ENCODE results near the gene ZSCAN21. TPM values are rescaled to one million over a fixed set of nuclear protein-coding genes. Genes with fewer than 3 reads are reported as not detected.

ZSCAN21 gene
- total and polyA plus RNA-seq, 2 donors (not counting 3 experiments of a cell fraction or from before 2014, with no cell fraction given), result 7.4 to 7.7 TPM

DNA sequence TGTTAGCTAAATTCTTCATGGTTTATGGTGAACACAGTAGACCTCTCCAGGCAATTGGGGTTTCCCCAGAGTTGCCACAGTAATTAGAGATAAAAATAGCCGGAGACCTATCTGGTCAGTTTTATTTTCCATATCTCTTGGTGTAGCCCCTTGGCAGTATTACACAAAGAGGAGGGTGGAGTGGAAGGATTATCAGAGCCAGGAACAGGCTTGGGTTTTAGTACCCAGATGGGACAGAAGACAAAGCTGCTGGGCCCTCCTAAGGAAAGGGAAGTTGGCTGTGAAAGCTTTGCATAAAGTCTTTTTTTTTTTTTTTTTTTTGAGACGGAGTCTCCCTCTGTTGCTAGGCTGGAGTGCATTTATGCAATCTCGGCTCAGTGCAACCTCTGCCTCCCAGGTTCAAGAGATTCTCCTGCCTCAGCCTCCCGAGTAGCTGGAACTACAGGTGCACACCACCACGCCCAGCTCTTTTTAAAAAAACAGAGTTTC, 9.7 kb downstream of the ZSCAN21 start:
- Histone ChIP-seq H2AFZ (ENCODE audit: low read depth, low read length) (no peak overlapping the region), H3K4me2 (ENCODE audit: insufficient read depth, low read length) (no peak overlapping the region), H3K4me1 (ENCODE audit: control insufficient read depth, extremely low read depth, insufficient read depth, low read length) (no peaks in the 10 kb centered on the region), H3K9me1 (replicated peaks; ENCODE audit: control insufficient read depth, extremely low read depth, insufficient read depth, low read length) (no peaks in the 10 kb centered on the region), H4K20me1 (replicated peaks; ENCODE audit: control insufficient read depth, extremely low read depth, insufficient read depth, low read length) (no peaks in the 10 kb centered on the region), H3K79me2 (ENCODE audit: control insufficient read depth, insufficient read depth, low read length) (no peaks in the 10 kb centered on the region), H3K27me3 (ENCODE audit: control insufficient read depth in 2 of 2, insufficient read depth in 2 of 2, low read length in 2 of 2) (no peaks in the 10 kb centered on the region), H3K9ac (replicated peaks; ENCODE audit: extremely low read depth, insufficient read depth, low read length) (no peak overlapping the region), H3K36me3 (ENCODE audit: control insufficient read depth in 2 of 2, extremely low read depth in 1 of 2, insufficient read depth in 2 of 2, low read length in 2 of 2) (peaks cover 18 to 20% of the 10 kb centered on the region in 2 experiments), H3K4me3 (replicated peaks in 1 of 3; ENCODE audit: insufficient read depth in 1 of 3, low read depth in 1 of 3, low read length in 3 of 3) (no peak overlapping the region), H3K9me3 (replicated peaks; ENCODE audit: control insufficient read depth, insufficient read depth, low read length) (no peaks in the 10 kb centered on the region), H3K27ac (ENCODE audit: insufficient read depth, low read depth, low read length) (no peak overlapping the region)
- intact Hi-C loops (cut with micrococcal nuclease), result no loop called here
- ChIA-PET CTCF (interaction anchor here (1.2 to 1.5 kb wide), 4 partner anchors 10 to 69 kb away, joined by 3 to 6 read pairs (median 4); partner anchors contain the start of gene ZSCAN21), POLR2A (no interaction called here)
- no TSS peak for BruUV-seq (replicated peaks)
- TF ChIP-seq, protein P1, sequence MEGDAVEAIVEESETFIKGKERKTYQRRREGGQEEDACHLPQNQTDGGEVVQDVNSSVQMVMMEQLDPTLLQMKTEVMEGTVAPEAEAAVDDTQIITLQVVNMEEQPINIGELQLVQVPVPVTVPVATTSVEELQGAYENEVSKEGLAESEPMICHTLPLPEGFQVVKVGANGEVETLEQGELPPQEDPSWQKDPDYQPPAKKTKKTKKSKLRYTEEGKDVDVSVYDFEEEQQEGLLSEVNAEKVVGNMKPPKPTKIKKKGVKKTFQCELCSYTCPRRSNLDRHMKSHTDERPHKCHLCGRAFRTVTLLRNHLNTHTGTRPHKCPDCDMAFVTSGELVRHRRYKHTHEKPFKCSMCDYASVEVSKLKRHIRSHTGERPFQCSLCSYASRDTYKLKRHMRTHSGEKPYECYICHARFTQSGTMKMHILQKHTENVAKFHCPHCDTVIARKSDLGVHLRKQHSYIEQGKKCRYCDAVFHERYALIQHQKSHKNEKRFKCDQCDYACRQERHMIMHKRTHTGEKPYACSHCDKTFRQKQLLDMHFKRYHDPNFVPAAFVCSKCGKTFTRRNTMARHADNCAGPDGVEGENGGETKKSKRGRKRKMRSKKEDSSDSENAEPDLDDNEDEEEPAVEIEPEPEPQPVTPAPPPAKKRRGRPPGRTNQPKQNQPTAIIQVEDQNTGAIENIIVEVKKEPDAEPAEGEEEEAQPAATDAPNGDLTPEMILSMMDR (IDR thresholded peaks at IDR 0.05; ENCODE audit: extremely low read depth in 1 of 2, insufficient read depth in 1 of 2, low read depth in 1 of 2, low read length in 2 of 2), result no peak
- TF ChIP-seq FOS (IDR thresholded peaks at IDR 0.05; ENCODE audit: borderline replicate concordance, insufficient read depth, low read length) (no peak), EZH2 (IDR thresholded peaks at IDR 0.05; ENCODE audit: borderline replicate concordance, low read depth, low read length, severe bottlenecking) (no peak), MYC (IDR thresholded peaks at IDR 0.05; ENCODE audit: low read depth, low read length) (no peak), POLR2A (IDR thresholded peaks at IDR 0.05; ENCODE audit: low read depth, low read length) (no peak), GATA2 (IDR thresholded peaks at IDR 0.05; ENCODE audit: insufficient read depth, insufficient read length, low read depth, low read length) (no peak), POLR2AphosphoS5 (IDR thresholded peaks at IDR 0.05; ENCODE audit: insufficient read depth, low read depth, low read length) (no peak), JUN (IDR thresholded peaks at IDR 0.05; ENCODE audit: borderline replicate concordance, insufficient read depth, insufficient read length, low read depth) (no peak)
- TF ChIP-seq, protein P2, sequence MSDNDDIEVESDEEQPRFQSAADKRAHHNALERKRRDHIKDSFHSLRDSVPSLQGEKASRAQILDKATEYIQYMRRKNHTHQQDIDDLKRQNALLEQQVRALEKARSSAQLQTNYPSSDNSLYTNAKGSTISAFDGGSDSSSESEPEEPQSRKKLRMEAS (IDR thresholded peaks at IDR 0.05; ENCODE audit: insufficient read depth, insufficient read length), result no peak
- DNase-seq (ENCODE audit: low read depth, low spot score), result no peak
- no peak for FAIRE-seq
- dilution Hi-C loops (cut with MboI; ENCODE audit: extremely low pct_ligation_motif_present, low sequenced_read_pairs), result no loop called here
